D341Med (cell line): ENCODE data around the gene VAMP1.
"Not testable (repeated sequence)": the region's sequence is repeated elsewhere in the genome, so short reads cannot be mapped to it uniquely, and the experiment has no call there.

Source experiments
- DNase-seq: peaks from one replicate; pipeline ENCODE4 v3.0.0; 2012; ENCODE audit warnings: low spot score

The VAMP1 gene

GRCh38 chr12:6469609-6470374 lies 685 bp downstream of the VAMP1 start:
- DNase-seq: no peak

GRCh38 chr12:6469092-6469491 lies 1.4 kb downstream of the VAMP1 start:
- DNase-seq: no peak

- DNase-seq: no peak
Observed at GRCh38 chr12:6468283-6468575, 2.2 kb downstream of the VAMP1 start.

GRCh38 chr12:6467571-6468282 lies 2.8 kb downstream of the VAMP1 start:
- not testable (repeated sequence) for DNase-seq

GRCh38 chr12:6466751-6467150 lies 3.7 kb downstream of the VAMP1 start:
- not testable (repeated sequence) for DNase-seq

GRCh38 chr12:6466184-6466573 lies 4.3 kb downstream of the VAMP1 start:
- DNase-seq: no peak

GRCh38 chr12:6465467-6466183 lies 4.9 kb downstream of the VAMP1 start:
- peak; percentile 69 for DNase-seq

- DNase-seq: no peak
Observed at GRCh38 chr12:6464531-6464930, 5.9 kb downstream of the VAMP1 start.

GRCh38 chr12:6463858-6464257 lies 6.6 kb downstream of the VAMP1 start:
- no peak for DNase-seq

GRCh38 chr12:6463216-6463615 lies 7.3 kb downstream of the VAMP1 start:
- no peak for DNase-seq

- no peak for DNase-seq
Observed at GRCh38 chr12:6462234-6462995, 8.1 kb downstream of the VAMP1 start.

GRCh38 chr12:6461401-6462233 lies 8.9 kb downstream of the VAMP1 start:
- DNase-seq: no peak

GRCh38 chr12:6460751-6461371 lies 9.6 kb downstream of the VAMP1 start:
- DNase-seq: no peak

GRCh38 chr12:6459004-6459337 lies 11.5 kb downstream of the VAMP1 start:
- DNase-seq: peak; percentile 86

- peak; percentile 41 for DNase-seq
Observed at GRCh38 chr12:6458281-6459003, 12.0 kb downstream of the VAMP1 start.

GRCh38 chr12:6457220-6457945 lies 13.1 kb downstream of the VAMP1 start:
- no peak for DNase-seq

- no peak for DNase-seq
Observed at GRCh38 chr12:6452944-6453630, 17.4 kb downstream of the VAMP1 start.

GRCh38 chr12:6452245-6452943 lies 18.1 kb downstream of the VAMP1 start:
- no peak for DNase-seq
